Measurements from ENCODE around the gene ADAMTS17.

The ADAMTS17 gene

GRCh38 chr15:100163961-100164360 lies 177.8 kb downstream of the ADAMTS17 start:
- DNase-seq: no peak

DNA sequence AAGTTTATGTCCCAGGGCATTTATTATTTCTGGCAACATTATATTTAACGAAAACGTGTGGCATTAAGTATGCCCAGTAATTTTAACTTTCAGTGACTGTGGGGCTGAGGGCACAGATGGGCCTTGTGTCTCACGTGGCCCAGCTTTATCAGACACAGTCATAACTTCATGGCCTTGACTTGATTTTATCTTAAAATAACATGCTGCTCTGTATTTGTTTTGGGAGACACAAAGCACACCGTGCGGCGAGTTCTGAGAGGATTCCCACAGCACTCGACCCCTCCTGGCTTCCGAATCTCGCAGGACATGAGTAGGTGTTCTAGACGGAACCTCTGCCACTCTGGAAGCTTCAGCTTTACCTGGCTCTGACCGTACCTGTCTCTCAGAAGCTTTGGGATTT lies 180.8 kb downstream of the ADAMTS17 start:
- no peak for DNase-seq

DNA sequence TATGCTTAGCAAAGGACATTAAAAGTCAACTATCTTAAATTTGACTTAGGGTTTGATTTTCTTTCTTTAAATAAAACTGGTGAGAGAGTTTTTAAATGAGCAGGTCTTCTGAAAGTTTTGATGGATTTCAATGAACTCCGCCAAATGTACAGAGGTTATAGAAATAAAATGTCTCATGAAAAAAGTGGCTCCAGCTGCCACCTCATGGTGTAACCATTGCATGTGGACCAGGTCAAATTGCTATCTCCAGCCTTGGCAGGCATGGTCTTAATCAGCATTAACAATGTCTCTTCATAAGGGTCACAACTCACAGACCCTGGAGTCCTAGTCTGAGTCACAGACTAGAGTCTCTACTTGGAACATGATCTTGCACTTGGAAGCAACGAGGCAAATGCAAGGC lies 182.3 kb downstream of the ADAMTS17 start:
- DNase-seq: no peak

DNA sequence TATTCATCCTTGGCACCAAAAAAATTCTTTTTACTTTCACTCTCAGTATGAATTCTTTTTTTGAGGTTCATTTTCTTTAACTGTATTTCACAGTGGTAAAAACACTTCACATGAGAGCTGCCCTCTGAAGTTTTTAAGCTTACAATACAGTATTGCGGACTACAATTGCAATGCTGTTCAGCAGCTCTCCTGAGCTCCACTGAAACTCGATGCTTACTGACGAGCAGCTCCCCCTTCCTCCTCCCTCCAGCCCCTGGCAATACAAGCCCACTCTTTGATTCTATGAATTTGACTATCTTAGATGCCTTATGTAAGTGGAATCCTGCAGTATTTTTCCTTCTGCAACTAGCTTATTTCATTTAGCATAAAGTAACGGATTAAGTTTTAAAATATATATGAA lies 183.4 kb downstream of the ADAMTS17 start:
- no peak for DNase-seq

- no peak for DNase-seq
Measured at GRCh38 chr15:100156201-100156600, 185.6 kb downstream of the ADAMTS17 start.

DNA sequence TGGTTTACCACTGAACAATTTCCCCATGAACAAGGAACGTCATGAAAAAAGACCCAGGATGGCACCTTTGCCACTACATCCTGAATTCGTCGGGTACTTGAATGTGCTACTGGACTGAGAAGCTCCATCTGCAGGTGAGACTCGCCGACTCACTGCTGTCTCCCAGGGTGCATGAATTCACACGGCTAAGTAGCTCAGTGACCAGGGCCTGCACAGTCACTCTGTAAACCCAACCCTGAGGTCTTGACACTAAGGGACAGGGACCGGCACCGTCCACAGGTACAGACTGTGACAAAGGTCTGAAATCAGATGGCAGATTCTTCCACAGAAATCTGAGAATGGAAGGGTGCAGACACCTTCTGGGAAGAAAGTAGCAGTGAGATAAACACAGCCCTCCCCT lies 187.4 kb downstream of the ADAMTS17 start:
- DNase-seq: no peak

DNA sequence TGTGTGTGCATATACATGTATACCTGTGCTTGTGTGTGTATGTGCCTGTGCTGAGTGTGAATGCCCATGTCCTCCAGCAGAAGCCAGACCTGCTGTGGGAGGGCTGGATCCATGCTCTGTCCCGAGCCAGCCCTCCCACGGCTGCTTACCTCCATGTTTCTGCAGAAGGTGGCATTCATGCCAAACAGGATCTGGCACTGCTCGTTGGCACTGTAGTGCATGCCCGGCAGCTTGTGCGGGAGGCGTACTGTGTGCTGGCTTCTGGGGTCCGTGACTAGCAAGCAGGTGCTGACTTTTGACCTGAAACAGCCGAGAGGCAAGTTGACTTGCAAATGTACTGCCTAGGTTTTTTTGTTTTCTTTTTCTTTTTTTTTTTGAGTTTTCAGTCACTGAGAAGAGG lies 189.3 kb downstream of the ADAMTS17 start:
- DNase-seq: no peak

DNA sequence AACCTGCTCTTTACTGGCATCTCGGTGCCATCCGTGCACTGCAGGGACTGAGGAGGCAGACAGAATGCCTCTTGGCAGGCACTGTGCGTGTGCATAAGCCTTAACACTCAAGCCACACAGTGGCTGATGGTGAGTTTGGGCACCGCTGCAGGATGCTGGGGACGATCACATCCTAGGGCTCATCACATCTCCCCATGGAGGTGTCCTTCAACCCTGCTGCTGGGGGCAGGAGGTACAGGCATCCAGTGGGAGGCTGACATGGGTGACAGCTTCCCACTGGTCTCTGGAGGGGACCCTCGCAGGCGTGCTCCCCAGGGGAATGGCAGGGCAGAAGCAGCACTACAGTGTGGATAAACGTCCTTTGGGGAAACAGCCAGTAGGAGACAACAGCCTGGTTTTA lies 190.9 kb downstream of the ADAMTS17 start:
- DNase-seq: no peak

DNA sequence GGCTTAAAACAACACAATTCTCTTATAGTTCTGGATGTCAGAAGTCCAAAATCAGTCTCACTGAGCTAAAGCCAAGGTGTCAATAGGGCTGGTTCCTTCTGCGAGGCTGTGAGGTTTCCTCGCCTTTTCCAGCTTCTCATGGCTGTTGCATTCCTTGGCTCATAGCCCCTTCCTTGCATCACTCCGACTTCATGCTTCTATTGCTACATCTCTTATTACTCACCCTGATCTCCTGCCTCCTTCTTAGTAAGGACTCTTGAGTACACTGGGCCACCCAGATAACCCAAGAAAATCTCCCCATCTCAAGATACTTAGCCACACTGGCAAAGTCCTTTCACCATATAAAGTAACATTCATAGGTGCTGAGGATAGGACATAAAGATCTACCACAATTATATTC lies 193.9 kb downstream of the ADAMTS17 start:
- DNase-seq: no peak

GRCh38 chr15:100143378-100143777 lies 198.4 kb downstream of the ADAMTS17 start:
- no peak for DNase-seq

- DNase-seq: no peak
Measured at GRCh38 chr15:100141311-100142001, 200.3 kb downstream of the ADAMTS17 start.

- no peak for DNase-seq
Measured at GRCh38 chr15:100140527-100141308, 201.1 kb downstream of the ADAMTS17 start.

GRCh38 chr15:100134586-100134985 lies 207.2 kb downstream of the ADAMTS17 start:
- DNase-seq: no peak

DNA sequence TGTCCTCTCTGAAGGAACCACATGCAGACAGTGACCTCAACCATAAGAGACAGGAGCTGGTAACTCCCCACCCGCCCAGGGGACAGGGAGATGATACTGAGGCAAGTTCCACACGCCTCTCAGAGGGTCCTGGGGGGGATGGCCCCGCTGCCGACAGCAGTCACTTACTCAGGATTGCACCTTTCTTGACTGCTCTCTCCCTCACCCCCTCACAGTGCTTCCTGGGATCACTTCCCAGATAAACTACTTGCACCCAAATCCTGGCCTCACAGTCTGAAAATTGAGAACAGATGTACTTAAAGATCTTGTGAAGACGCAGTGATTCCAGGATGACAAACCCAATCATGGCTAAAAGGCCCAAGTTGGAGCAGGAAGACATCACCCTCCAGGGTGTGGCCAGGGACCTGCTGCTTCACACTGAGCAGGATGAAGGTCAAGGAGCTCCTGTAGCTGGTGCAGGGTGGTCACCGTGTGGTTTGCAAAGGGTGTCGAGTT lies 207.6 kb downstream of the ADAMTS17 start:
- no peak for DNase-seq

GRCh38 chr15:100133001-100133400 lies 208.8 kb downstream of the ADAMTS17 start:
- no peak for DNase-seq

DNA sequence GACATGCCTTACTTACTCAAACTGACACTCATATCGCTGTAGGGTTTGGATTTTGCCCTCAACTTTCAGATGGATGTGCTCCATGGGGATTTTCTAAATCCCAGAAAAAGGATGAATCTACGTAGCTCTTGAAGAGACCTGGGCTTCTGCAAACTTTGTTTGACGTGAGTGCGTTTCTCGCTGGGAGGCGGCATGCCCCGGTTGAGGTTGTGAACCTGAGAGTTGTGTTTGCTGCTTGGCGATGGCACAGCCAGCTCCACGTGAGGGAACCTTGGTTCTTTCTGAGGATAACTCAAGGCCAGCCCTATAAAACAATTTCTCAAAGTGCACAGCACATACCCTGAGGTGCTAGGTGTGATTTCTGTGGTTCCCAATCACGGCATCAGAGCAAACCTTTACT lies 209.5 kb downstream of the ADAMTS17 start:
- DNase-seq: no peak

- DNase-seq: no peak
Measured at GRCh38 chr15:100131321-100132224, 210.2 kb downstream of the ADAMTS17 start.

GRCh38 chr15:100129677-100130076 lies 212.1 kb downstream of the ADAMTS17 start:
- no peak for DNase-seq

DNA sequence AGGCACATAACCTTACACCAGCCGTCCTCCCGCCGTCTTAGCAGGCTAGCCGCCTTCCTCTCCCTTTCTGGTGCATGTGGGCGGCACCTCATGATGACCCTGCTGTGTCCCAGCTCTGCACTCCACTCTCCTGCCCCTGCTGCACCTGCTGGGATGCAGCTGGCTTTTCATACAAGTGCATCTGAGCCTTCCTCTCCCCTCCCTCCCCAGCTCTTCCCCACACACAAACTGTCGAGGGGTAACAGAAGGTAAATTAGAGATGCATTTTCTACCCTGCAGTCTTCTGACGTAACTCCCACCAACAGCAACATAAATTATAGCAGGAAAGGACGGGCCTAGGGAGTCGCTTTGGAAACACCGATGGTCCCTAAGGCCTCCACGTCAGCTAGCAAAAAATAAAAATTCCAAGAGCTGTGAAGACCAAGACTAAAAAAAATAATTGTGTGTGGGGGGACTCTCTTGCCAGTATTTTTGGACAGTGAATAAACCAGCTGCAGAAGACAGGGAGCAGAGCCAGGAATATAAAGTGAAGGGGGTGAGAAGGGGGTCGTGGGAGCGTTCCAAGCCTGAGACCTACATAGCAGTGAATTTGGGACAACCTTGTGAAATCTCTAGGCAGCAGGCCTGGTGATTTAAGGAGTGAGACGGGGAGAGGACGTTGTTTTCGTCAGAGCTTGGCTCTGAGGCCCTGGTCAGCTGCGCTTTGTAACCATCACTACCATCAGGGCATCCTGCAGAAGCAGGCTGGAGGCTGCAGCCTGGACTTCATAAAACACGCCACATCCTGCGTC lies 216.2 kb downstream of the ADAMTS17 start:
- no peak for DNase-seq

DNA sequence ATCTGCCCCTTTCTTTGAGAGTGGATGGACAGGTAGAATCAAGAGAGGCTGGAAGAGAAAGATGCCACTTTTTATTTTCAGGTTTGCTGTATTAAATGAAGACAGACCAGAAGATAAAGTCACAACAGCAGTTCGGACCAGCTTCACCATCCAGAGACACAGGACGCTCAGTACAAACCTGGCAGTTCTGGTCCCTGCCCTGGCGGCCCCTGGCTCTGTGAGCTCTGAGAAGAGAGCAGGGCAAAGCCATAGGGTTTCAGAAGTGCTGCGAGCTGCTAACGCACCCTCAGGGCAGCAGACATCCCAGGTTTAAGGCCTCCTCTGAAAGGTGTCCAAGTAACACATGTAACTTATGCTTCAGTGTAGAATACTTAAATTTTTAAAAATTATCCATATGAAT lies 216.8 kb downstream of the ADAMTS17 start:
- DNase-seq: no peak

- no peak for DNase-seq
Measured at GRCh38 chr15:100124361-100124760, 217.4 kb downstream of the ADAMTS17 start.

GRCh38 chr15:100123611-100124010 lies 218.2 kb downstream of the ADAMTS17 start:
- no peak for DNase-seq
